Measurements from ENCODE around the gene TMEM120A. TPM values are rescaled to one million over a fixed set of nuclear protein-coding genes. Genes with fewer than 3 reads are reported as not detected.

TMEM120A gene
- total and polyA plus RNA-seq, 10 of the 15 experiments (the other 5 are each of a cell fraction or from before 2014, with no cell fraction given): 0.43 to 86.6 (median 18.5) TPM

DNA sequence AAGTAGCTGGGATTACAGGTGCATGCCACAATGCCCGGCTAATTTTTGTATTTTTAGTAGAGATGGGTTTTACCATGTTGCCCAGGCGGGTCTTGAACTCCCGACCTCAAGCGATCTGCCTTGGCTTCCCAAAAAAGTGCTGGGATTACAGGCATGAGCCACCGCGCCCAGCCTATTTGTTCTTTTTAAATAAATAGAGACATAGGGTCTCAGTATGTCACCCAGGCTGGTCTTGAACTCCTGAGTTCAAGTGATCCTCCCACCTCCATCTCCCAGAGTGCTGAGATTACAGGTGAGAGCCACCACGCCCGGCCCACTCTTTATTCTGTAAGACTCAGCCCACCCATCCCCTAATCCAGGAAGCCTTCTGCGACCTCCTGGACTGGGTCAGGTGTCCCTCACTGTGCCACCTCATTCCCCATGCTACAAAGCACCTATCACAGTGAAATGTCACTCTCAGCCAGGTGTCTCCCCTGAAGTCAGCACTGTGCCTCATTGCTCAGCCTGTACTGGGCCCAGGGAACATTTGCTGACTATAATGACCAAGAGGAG lies 2.8 kb downstream of the TMEM120A start (continued):
- TF ChIP-seq RB1 (IDR thresholded peaks at IDR 0.05; ENCODE audit: borderline replicate concordance): no peak
- TF ChIP-seq, protein P1, sequence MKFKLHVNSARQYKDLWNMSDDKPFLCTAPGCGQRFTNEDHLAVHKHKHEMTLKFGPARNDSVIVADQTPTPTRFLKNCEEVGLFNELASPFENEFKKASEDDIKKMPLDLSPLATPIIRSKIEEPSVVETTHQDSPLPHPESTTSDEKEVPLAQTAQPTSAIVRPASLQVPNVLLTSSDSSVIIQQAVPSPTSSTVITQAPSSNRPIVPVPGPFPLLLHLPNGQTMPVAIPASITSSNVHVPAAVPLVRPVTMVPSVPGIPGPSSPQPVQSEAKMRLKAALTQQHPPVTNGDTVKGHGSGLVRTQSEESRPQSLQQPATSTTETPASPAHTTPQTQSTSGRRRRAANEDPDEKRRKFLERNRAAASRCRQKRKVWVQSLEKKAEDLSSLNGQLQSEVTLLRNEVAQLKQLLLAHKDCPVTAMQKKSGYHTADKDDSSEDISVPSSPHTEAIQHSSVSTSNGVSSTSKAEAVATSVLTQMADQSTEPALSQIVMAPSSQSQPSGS (IDR thresholded peaks at IDR 0.05; ENCODE audit: low read length): no peak
- TF ChIP-seq EZH2 (IDR thresholded peaks at IDR 0.05; ENCODE audit: borderline replicate concordance, control insufficient read depth, low read depth, low read length): no peak
- TF ChIP-seq FOXK2 (IDR thresholded peaks at IDR 0.05): no peak
- TF ChIP-seq PAX8 (IDR thresholded peaks at IDR 0.05): no peak
- TF ChIP-seq PAX5 (IDR thresholded peaks at IDR 0.05; ENCODE audit: borderline replicate concordance, low read depth, low read length): no peak
- TF ChIP-seq, protein P2, sequence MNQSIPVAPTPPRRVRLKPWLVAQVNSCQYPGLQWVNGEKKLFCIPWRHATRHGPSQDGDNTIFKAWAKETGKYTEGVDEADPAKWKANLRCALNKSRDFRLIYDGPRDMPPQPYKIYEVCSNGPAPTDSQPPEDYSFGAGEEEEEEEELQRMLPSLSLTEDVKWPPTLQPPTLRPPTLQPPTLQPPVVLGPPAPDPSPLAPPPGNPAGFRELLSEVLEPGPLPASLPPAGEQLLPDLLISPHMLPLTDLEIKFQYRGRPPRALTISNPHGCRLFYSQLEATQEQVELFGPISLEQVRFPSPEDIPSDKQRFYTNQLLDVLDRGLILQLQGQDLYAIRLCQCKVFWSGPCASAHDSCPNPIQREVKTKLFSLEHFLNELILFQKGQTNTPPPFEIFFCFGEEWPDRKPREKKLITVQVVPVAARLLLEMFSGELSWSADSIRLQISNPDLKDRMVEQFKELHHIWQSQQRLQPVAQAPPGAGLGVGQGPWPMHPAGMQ (IDR thresholded peaks at IDR 0.05; ENCODE audit: borderline replicate concordance): no peak
- TF ChIP-seq CBX3 (IDR thresholded peaks at IDR 0.05; ENCODE audit: borderline replicate concordance, low read depth): no peak
- no peak for TF ChIP-seq NBN (IDR thresholded peaks at IDR 0.05)
- TF ChIP-seq MTA3 (IDR thresholded peaks at IDR 0.05; ENCODE audit: borderline replicate concordance, low read length): no peak

Data from GM12878 (cell line).